Nephron (organoid): ENCODE results near the gene GFPT1.
"Not testable (repeated sequence)": the region's sequence is repeated elsewhere in the genome, so short reads cannot be mapped to it uniquely, and the experiment has no call there.

Source experiments
- H3K27ac Mint-ChIP-seq, 3 experiments: 2 replicates each; pipeline ENCODE4 v1.8.0; 2020; ENCODE audit warnings: mixed read lengths in 3 of 3, mild to moderate bottlenecking in 2 of 3, moderate library complexity in 1 of 3
- H3K27me3 Mint-ChIP-seq: 2 replicates; pipeline ENCODE4 v1.8.0; 2021; ENCODE audit warnings: low read depth, mild to moderate bottlenecking, moderate library complexity, mixed read lengths
- H3K36me3 Mint-ChIP-seq: 2 replicates; pipeline ENCODE4 v1.8.0; 2020; ENCODE audit warnings: low read depth, mixed read lengths
- H3K4me1 Mint-ChIP-seq: 2 replicates; pipeline ENCODE4 v1.8.0; 2020; ENCODE audit warnings: mixed read lengths
- H3K4me3 Mint-ChIP-seq, 3 experiments: 2 replicates each; pipeline ENCODE4 v1.8.0; 2020; ENCODE audit warnings: mild to moderate bottlenecking in 3 of 3, mixed read lengths in 3 of 3, moderate library complexity in 2 of 3
- H3K9me3 Mint-ChIP-seq: 2 replicates; pipeline ENCODE4 v1.8.0; 2020; ENCODE audit warnings: mixed read lengths
- CTCF ChIP-seq, 3 experiments: fragments of 200-600 bp; sonication (generic); IDR thresholded peaks; one replicate each; pipeline ENCODE4 v1.5.0; 2021; ENCODE audit warnings: antibody characterized with exemption in 3 of 3; ENCODE audit not compliant: unreplicated experiment in 3 of 3

The GFPT1 gene

GRCh38 chr2:69356471-69356870, 30.6 kb downstream of the GFPT1 start:
- Mint-ChIP-seq H3K9me3 (no peaks in the 10 kb centered on the region), H3K4me3 (no peak overlapping the region), H3K27me3 (no peaks in the 10 kb centered on the region), H3K27ac (no peak overlapping the region), H3K4me1 (no peaks in the 10 kb centered on the region), H3K36me3 (peaks cover 64% of the 10 kb centered on the region)
- TF ChIP-seq CTCF (IDR thresholded peaks at IDR 0.05; ENCODE audit: unreplicated experiment in 3 of 3) = no peak

- H3K27ac Mint-ChIP-seq, H3K4me3 Mint-ChIP-seq, H3K27me3 Mint-ChIP-seq: not testable (repeated sequence)
Observed at GRCh38 chr2:69354976-69355375, 32.1 kb downstream of the GFPT1 start.

GRCh38 chr2:69353360-69353759, 33.7 kb downstream of the GFPT1 start:
- TF ChIP-seq CTCF (IDR thresholded peaks at IDR 0.05; ENCODE audit: unreplicated experiment in 3 of 3) = no peak
- Mint-ChIP-seq H3K4me3 (no peak overlapping the region), H3K4me1 (no peaks in the 10 kb centered on the region), H3K9me3 (no peaks in the 10 kb centered on the region), H3K27me3 (no peaks in the 10 kb centered on the region), H3K27ac (no peak overlapping the region), H3K36me3 (peaks cover 66% of the 10 kb centered on the region)

More at GRCh38 chr2:69354976-69355375, 32.1 kb downstream of the GFPT1 start:
- peaks cover 64% of the 10 kb centered on the region for H3K36me3 Mint-ChIP-seq
- H3K4me1 Mint-ChIP-seq, H3K9me3 Mint-ChIP-seq: not testable (repeated sequence)

GRCh38 chr2:69348781-69349180, 38.2 kb downstream of the GFPT1 start:
- no peak for TF ChIP-seq CTCF (IDR thresholded peaks at IDR 0.05; ENCODE audit: unreplicated experiment in 3 of 3)
- Mint-ChIP-seq H3K36me3 (peaks cover 62% of the 10 kb centered on the region), H3K9me3 (no peaks in the 10 kb centered on the region), H3K4me1 (no peaks in the 10 kb centered on the region), H3K27me3 (no peaks in the 10 kb centered on the region), H3K27ac (no peak overlapping the region), H3K4me3 (no peak overlapping the region)

GRCh38 chr2:69345434-69345833, 41.6 kb downstream of the GFPT1 start:
- H3K4me3 Mint-ChIP-seq = no peak overlapping the region
- no peaks in the 10 kb centered on the region for H3K4me1 Mint-ChIP-seq
- no peaks in the 10 kb centered on the region for H3K9me3 Mint-ChIP-seq
- no peak overlapping the region for H3K27ac Mint-ChIP-seq
- H3K27me3 Mint-ChIP-seq = no peaks in the 10 kb centered on the region
- TF ChIP-seq CTCF (IDR thresholded peaks at IDR 0.05; ENCODE audit: unreplicated experiment in 3 of 3) = no peak
- peaks cover 71% of the 10 kb centered on the region for H3K36me3 Mint-ChIP-seq

- no peak overlapping the region for H3K4me3 Mint-ChIP-seq
- H3K27ac Mint-ChIP-seq = no peak overlapping the region
- no peaks in the 10 kb centered on the region for H3K27me3 Mint-ChIP-seq
- H3K9me3 Mint-ChIP-seq = no peaks in the 10 kb centered on the region
- no peaks in the 10 kb centered on the region for H3K4me1 Mint-ChIP-seq
- no peak for TF ChIP-seq CTCF (IDR thresholded peaks at IDR 0.05; ENCODE audit: unreplicated experiment in 3 of 3)
- peaks cover 67% of the 10 kb centered on the region for H3K36me3 Mint-ChIP-seq
Observed at GRCh38 chr2:69344305-69344704, 42.7 kb downstream of the GFPT1 start.
